Measurements from ENCODE around the gene DSP.

DSP gene

GRCh38 chr6:7540595-7540994, 876 bp upstream of the DSP start:
- DNase-seq, result no peak

GRCh38 chr6:7542065-7542873, 798 bp downstream of the DSP start:
- no peak for DNase-seq

- no peak for DNase-seq
These were observed 1.6 kb downstream of the DSP start for GRCh38 chr6:7542874-7543624.

GRCh38 chr6:7543789-7544424, 2.4 kb downstream of the DSP start:
- DNase-seq, result no peak

- no peak for DNase-seq
These were observed 3.1 kb downstream of the DSP start for GRCh38 chr6:7544597-7544996.

GRCh38 chr6:7545316-7546019, 4.0 kb downstream of the DSP start:
- no peak for DNase-seq

- DNase-seq, result no peak
These were observed 4.5 kb downstream of the DSP start for GRCh38 chr6:7546020-7546369.

- no peak for DNase-seq
These were observed 4.9 kb downstream of the DSP start for GRCh38 chr6:7546383-7546782.

- no peak for DNase-seq
These were observed 5.4 kb downstream of the DSP start for GRCh38 chr6:7546896-7547295.

GRCh38 chr6:7547315-7547714, 5.8 kb downstream of the DSP start:
- DNase-seq, result no peak

GRCh38 chr6:7550433-7550801, 8.9 kb downstream of the DSP start:
- DNase-seq, result no peak

- DNase-seq, result no peak
These were observed 13.2 kb downstream of the DSP start for GRCh38 chr6:7554533-7555275.

- no peak for DNase-seq
These were observed 14.2 kb downstream of the DSP start for GRCh38 chr6:7555671-7556070.

- no peak for DNase-seq
These were observed 15.1 kb downstream of the DSP start for GRCh38 chr6:7556394-7557106.

GRCh38 chr6:7557652-7558051, 16.2 kb downstream of the DSP start:
- DNase-seq, result no peak

GRCh38 chr6:7558781-7559180, 17.3 kb downstream of the DSP start:
- no peak for DNase-seq

- DNase-seq, result no peak
These were observed 17.7 kb downstream of the DSP start for GRCh38 chr6:7559196-7559595.

GRCh38 chr6:7559651-7560385, 18.3 kb downstream of the DSP start:
- no peak for DNase-seq

GRCh38 chr6:7561153-7561964, 19.9 kb downstream of the DSP start:
- DNase-seq, result no peak

- DNase-seq, result no peak
These were observed 21.3 kb downstream of the DSP start for GRCh38 chr6:7562769-7563168.

All from HCEC 1CT (cell line).